ENCODE data around the gene GLTPD2. TPM values are rescaled to one million over a fixed set of nuclear protein-coding genes. Genes with fewer than 3 reads are reported as not detected.

The GLTPD2 gene
- total RNA-seq, 1 donor = not detected

DNA sequence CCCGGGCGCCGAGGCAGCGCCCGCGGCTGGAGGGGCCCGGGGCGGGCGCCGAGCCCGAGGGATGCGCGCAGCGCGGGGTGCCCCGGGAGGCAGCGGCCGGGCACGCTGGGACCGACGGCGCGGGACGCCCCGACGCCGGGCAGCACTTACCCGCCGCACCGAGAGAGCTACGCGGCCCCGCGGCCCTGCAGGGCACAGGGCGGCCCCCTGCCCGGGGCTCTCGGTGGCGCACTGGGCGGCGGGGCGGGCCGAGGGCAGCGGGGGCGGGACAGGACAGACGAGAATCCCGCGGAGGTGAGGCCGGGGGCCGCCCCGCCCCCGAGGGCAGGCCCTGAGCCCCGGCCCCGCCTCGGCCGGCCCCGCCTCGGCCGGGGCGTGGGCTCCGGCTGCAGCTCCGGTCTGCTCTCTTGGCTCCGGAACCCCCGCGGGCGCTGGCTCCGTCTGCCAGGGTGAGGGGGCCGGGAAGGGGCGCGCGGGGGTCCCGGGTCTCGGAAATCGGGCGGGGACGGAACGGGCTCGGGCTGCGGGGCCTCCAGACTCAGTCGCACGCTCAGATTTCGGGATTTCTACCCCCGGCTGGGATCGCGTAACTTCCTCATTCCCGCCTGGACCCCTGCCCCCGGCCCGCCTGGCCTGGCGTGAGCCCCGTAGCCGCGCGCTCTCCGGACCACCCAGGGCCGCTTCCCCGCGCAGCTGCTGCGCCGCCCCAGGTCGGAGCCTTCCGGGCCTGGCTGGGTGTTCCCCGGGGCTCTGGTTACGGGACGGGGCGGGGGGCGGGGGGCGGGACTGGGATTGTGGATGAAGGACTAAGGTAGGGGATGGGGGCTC lies 18.2 kb downstream of the GLTPD2 start, which contains the start of gene PLD2:
PLD2 (plus strand) TSS at position 376 of the 828 bp plus-strand sequence. CDS start 621 bp downstream, outside the sequence.
- Histone ChIP-seq H3K4me3 (ENCODE audit: insufficient read depth, low read length) (peak within 1 kb of the TSS; percentile 81), H3K4me2 (ENCODE audit: insufficient read depth, low read length) (peak within 1 kb of the TSS; percentile 93), H3K27ac (ENCODE audit: low read depth, low read length) (peak within 1 kb of the TSS; percentile 17), H3K36me3 (ENCODE audit: insufficient read depth, low read length) (peaks cover 23% of the 10 kb centered on the region), H2AFZ (ENCODE audit: low read length) (peak within 1 kb of the TSS; percentile 88), H3K79me2 (ENCODE audit: insufficient read depth, low read length) (peaks cover 3% of the 10 kb centered on the region), H4K20me1 (ENCODE audit: insufficient read depth, low read length) (no peaks in the 10 kb centered on the region), H3K27me3 (ENCODE audit: insufficient read depth, low read length) (no peaks in the 10 kb centered on the region), H3K4me1 (ENCODE audit: insufficient read depth, low read length) (peaks cover 13% of the 10 kb centered on the region), H3K9me3 (ENCODE audit: low read depth, low read length) (no peaks in the 10 kb centered on the region)
- TF ChIP-seq, protein P1, sequence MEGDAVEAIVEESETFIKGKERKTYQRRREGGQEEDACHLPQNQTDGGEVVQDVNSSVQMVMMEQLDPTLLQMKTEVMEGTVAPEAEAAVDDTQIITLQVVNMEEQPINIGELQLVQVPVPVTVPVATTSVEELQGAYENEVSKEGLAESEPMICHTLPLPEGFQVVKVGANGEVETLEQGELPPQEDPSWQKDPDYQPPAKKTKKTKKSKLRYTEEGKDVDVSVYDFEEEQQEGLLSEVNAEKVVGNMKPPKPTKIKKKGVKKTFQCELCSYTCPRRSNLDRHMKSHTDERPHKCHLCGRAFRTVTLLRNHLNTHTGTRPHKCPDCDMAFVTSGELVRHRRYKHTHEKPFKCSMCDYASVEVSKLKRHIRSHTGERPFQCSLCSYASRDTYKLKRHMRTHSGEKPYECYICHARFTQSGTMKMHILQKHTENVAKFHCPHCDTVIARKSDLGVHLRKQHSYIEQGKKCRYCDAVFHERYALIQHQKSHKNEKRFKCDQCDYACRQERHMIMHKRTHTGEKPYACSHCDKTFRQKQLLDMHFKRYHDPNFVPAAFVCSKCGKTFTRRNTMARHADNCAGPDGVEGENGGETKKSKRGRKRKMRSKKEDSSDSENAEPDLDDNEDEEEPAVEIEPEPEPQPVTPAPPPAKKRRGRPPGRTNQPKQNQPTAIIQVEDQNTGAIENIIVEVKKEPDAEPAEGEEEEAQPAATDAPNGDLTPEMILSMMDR (IDR thresholded peaks at IDR 0.05; ENCODE audit: extremely low read depth, low read depth, low read length) = no peak
- DNase-seq (ENCODE audit: insufficient read length, low spot score, missing footprints) = peak; percentile 100

DNA sequence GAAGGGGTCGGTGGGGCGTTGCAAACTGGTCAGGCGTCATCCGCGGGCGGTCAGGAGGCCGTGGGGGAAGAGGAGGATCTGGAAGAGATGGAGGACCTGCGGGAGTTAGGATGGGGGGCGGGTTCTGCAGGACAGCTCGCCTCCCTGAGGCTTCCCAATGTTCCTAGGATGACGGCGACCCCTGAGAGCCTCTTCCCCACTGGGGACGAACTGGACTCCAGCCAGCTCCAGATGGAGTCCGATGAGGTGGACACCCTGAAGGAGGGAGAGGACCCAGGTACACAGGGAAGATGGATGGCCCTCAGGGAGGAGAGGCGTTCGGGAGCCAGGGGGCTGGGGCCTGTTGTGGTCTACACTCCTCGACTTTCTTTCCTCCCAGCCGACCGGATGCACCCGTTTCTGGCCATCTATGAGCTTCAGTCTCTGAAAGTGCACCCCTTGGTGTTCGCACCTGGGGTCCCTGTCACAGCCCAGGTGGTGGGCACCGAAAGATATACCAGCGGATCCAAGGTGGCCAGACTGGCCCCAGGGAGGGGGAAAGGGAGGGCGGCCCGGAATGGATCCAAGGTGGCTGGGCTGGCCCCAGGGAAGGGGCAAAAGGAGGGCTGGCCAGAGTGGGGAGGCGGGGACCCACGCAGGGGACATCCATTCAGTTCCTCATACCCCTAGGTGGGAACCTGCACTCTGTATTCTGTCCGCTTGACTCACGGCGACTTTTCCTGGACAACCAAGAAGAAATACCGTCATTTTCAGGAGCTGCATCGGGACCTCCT lies 19.0 kb downstream of the GLTPD2 start:
- peak overlapping the region; percentile 78 for H3K4me2 ChIP-seq (ENCODE audit: insufficient read depth, low read length)
- no peaks in the 10 kb centered on the region for H3K9me3 ChIP-seq (ENCODE audit: low read depth, low read length)
- H3K4me3 ChIP-seq (ENCODE audit: insufficient read depth, low read length) = peak overlapping the region; percentile 81
- H3K27me3 ChIP-seq (ENCODE audit: insufficient read depth, low read length) = no peaks in the 10 kb centered on the region
- DNase-seq (ENCODE audit: insufficient read length, low spot score, missing footprints) = peak; percentile 94
- H3K36me3 ChIP-seq (ENCODE audit: insufficient read depth, low read length) = peaks cover 23% of the 10 kb centered on the region
- peaks cover 3% of the 10 kb centered on the region for H3K79me2 ChIP-seq (ENCODE audit: insufficient read depth, low read length)
- H4K20me1 ChIP-seq (ENCODE audit: insufficient read depth, low read length) = no peaks in the 10 kb centered on the region
- H2AFZ ChIP-seq (ENCODE audit: low read length) = peak overlapping the region; percentile 25
- no peak overlapping the region for H3K27ac ChIP-seq (ENCODE audit: low read depth, low read length)
- TF ChIP-seq, protein P1 (IDR thresholded peaks at IDR 0.05; ENCODE audit: extremely low read depth, low read depth, low read length) = no peak
- H3K4me1 ChIP-seq (ENCODE audit: insufficient read depth, low read length) = peaks cover 13% of the 10 kb centered on the region

DNA sequence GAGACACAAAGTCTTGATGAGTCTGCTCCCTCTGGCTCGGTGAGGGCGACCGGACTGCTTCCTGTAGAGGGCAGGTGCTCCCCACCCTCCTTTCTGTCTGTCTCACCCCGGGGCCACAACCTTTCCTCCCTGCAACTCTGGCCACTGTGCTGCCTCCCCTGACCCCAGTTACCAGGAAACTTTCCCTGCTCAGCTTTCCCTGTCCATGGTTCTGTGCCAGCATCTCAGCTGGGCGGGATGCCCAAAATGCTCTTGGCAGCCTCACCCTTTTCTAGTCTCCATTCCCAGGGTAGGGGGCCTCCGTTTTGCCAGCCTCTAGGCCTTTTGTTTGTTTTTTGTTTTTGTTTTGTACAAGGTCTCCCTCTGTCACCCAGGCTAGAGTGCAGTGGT lies 19.6 kb downstream of the GLTPD2 start:
- Histone ChIP-seq H4K20me1 (ENCODE audit: insufficient read depth, low read length) (no peaks in the 10 kb centered on the region), H3K27ac (ENCODE audit: low read depth, low read length) (no peak overlapping the region), H3K27me3 (ENCODE audit: insufficient read depth, low read length) (no peaks in the 10 kb centered on the region), H3K4me3 (ENCODE audit: insufficient read depth, low read length) (no peak overlapping the region), H3K36me3 (ENCODE audit: insufficient read depth, low read length) (peaks cover 23% of the 10 kb centered on the region), H3K9me3 (ENCODE audit: low read depth, low read length) (no peaks in the 10 kb centered on the region), H3K4me1 (ENCODE audit: insufficient read depth, low read length) (peaks cover 13% of the 10 kb centered on the region), H3K79me2 (ENCODE audit: insufficient read depth, low read length) (peaks cover 3% of the 10 kb centered on the region), H2AFZ (ENCODE audit: low read length) (no peak overlapping the region), H3K4me2 (ENCODE audit: insufficient read depth, low read length) (no peak overlapping the region)
- DNase-seq (ENCODE audit: insufficient read length, low spot score, missing footprints) = peak; percentile 81
- TF ChIP-seq, protein P1 (IDR thresholded peaks at IDR 0.05; ENCODE audit: extremely low read depth, low read depth, low read length) = no peak

All from osteoblast (primary cell).